ENCODE results near the gene CCDC88A. TPM values are rescaled to one million over a fixed set of nuclear protein-coding genes. Genes with fewer than 3 reads are reported as not detected.

The CCDC88A gene
- total and polyA plus RNA-seq, 2 donors (not counting 3 experiments of a cell fraction or from before 2014, with no cell fraction given) = 21.1 to 77.4 TPM

GRCh38 chr2:55252832-55253231 is 166.8 kb downstream of the CCDC88A start:
- intact Hi-C loops (cut with micrococcal nuclease) = no loop called here
- no peak for DNase-seq (ENCODE audit: low read depth, low spot score)
- no TSS peak for BruUV-seq (replicated peaks)
- TF ChIP-seq MYC (IDR thresholded peaks at IDR 0.05; ENCODE audit: low read depth, low read length) (no peak), FOS (IDR thresholded peaks at IDR 0.05; ENCODE audit: borderline replicate concordance, insufficient read depth, low read length) (no peak), EZH2 (IDR thresholded peaks at IDR 0.05; ENCODE audit: borderline replicate concordance, low read depth, low read length, severe bottlenecking) (no peak), POLR2A (IDR thresholded peaks at IDR 0.05; ENCODE audit: low read depth, low read length) (no peak), GATA2 (IDR thresholded peaks at IDR 0.05; ENCODE audit: insufficient read depth, insufficient read length, low read depth, low read length) (no peak), CTCF (IDR thresholded peaks at IDR 0.05; ENCODE audit: extremely low read depth in 1 of 2, insufficient read depth in 1 of 2, low read depth in 1 of 2, low read length in 2 of 2) (no peak), JUN (IDR thresholded peaks at IDR 0.05; ENCODE audit: borderline replicate concordance, insufficient read depth, insufficient read length, low read depth) (no peak), POLR2AphosphoS5 (IDR thresholded peaks at IDR 0.05; ENCODE audit: insufficient read depth, low read depth, low read length) (no peak), MAX (IDR thresholded peaks at IDR 0.05; ENCODE audit: insufficient read depth, insufficient read length) (no peak)
- H3K4me3 ChIP-seq (replicated peaks in 1 of 3; ENCODE audit: insufficient read depth in 1 of 3, low read depth in 1 of 3, low read length in 3 of 3) = no peak overlapping the region
- no peak overlapping the region for H3K27ac ChIP-seq (ENCODE audit: insufficient read depth, low read depth, low read length)
- no peaks in the 10 kb centered on the region for H3K9me3 ChIP-seq (replicated peaks; ENCODE audit: control insufficient read depth, insufficient read depth, low read length)
- H3K9ac ChIP-seq (replicated peaks; ENCODE audit: extremely low read depth, insufficient read depth, low read length) = no peak overlapping the region
- no peak for FAIRE-seq
- no peaks in the 10 kb centered on the region for H4K20me1 ChIP-seq (replicated peaks; ENCODE audit: control insufficient read depth, extremely low read depth, insufficient read depth, low read length)
- H3K4me2 ChIP-seq (ENCODE audit: insufficient read depth, low read length) = no peak overlapping the region
- H3K9me1 ChIP-seq (replicated peaks; ENCODE audit: control insufficient read depth, extremely low read depth, insufficient read depth, low read length) = no peaks in the 10 kb centered on the region
- no peaks in the 10 kb centered on the region for H3K27me3 ChIP-seq (ENCODE audit: control insufficient read depth in 2 of 2, insufficient read depth in 2 of 2, low read length in 2 of 2)
- dilution Hi-C loops (cut with MboI; ENCODE audit: extremely low pct_ligation_motif_present, low sequenced_read_pairs) = no loop called here
- ChIA-PET CTCF (no interaction called here), POLR2A (no interaction called here)
- no peaks in the 10 kb centered on the region for H3K79me2 ChIP-seq (ENCODE audit: control insufficient read depth, insufficient read depth, low read length)
- H3K36me3 ChIP-seq (ENCODE audit: control insufficient read depth in 2 of 2, extremely low read depth in 1 of 2, insufficient read depth in 2 of 2, low read length in 2 of 2) = peaks cover 0 to 2% of the 10 kb centered on the region in 2 experiments
- no peak overlapping the region for H2AFZ ChIP-seq (ENCODE audit: low read depth, low read length)
- no peaks in the 10 kb centered on the region for H3K4me1 ChIP-seq (ENCODE audit: control insufficient read depth, extremely low read depth, insufficient read depth, low read length)

All from endothelial cell of umbilical vein (primary cell).